Neural progenitor cell (in vitro differentiated cells): ENCODE measurements around the gene BLOC1S4. TPM values are rescaled to one million over a fixed set of nuclear protein-coding genes. Genes with fewer than 3 reads are reported as not detected.
"Not testable (repeated sequence)": the region's sequence is repeated elsewhere in the genome, so short reads cannot be mapped to it uniquely, and the experiment has no call there.

ENCODE experiments used
- DNase-seq: peaks from one replicate; pipeline ENCODE4 v3.0.0-alpha.2; 2016; ENCODE audit warnings: low spot score
- H2AFZ ChIP-seq: fragments of 200-600 bp; sonication (generic); replicated peaks from 2 replicates; pipeline ENCODE4 v1.6.1; 2016; ENCODE audit warnings: antibody characterized with exemption
- H3F3A ChIP-seq: fragments of 200-600 bp; sonication (generic); 2 replicates; pipeline ENCODE4 v1.6.1; 2016; ENCODE audit warnings: antibody characterized with exemption, low read depth
- H3K27ac ChIP-seq: fragments of 200-600 bp; sonication (generic); 2 replicates; pipeline ENCODE4 v1.5.1; 2016; ENCODE audit warnings: mild to moderate bottlenecking
- H3K27me3 ChIP-seq: fragments of 200-600 bp; sonication (generic); 2 replicates; pipeline ENCODE4 v1.6.1; 2016; ENCODE audit warnings: mild to moderate bottlenecking, moderate library complexity
- H3K36me3 ChIP-seq: fragments of 200-600 bp; sonication (generic); 2 replicates; pipeline ENCODE4 v1.5.1; 2016
- H3K4me1 ChIP-seq: fragments of 200-600 bp; sonication (generic); 2 replicates; pipeline ENCODE4 v1.6.1; 2016; ENCODE audit warnings: mixed run types
- H3K4me2 ChIP-seq: fragments of 200-600 bp; sonication (generic); 2 replicates; pipeline ENCODE4 v1.6.1; 2016
- H3K4me3 ChIP-seq: fragments of 200-600 bp; sonication (generic); 2 replicates; pipeline ENCODE4 v1.5.1; 2016
- H3K79me2 ChIP-seq: fragments of 200-600 bp; sonication (generic); 2 replicates; pipeline ENCODE4 v1.6.1; 2016; ENCODE audit warnings: low read depth
- H3K9ac ChIP-seq: fragments of 200-600 bp; sonication (generic); 2 replicates; pipeline ENCODE4 v1.6.1; 2016
- H3K9me3 ChIP-seq: fragments of 200-600 bp; sonication (generic); 2 replicates; pipeline ENCODE4 v1.5.1; 2016; ENCODE audit warnings: low read depth
- H4K20me1 ChIP-seq: fragments of 200-600 bp; sonication (generic); 2 replicates; pipeline ENCODE4 v1.6.1; 2016; ENCODE audit warnings: low read depth
- H3K27ac Mint-ChIP-seq: 3 replicates; pipeline ENCODE4 v1.8.0; 2021; ENCODE audit warnings: mixed read lengths
- H3K27me3 Mint-ChIP-seq: 2 replicates; pipeline ENCODE4 v1.8.0; 2022; ENCODE audit warnings: low read depth, mild to moderate bottlenecking, inconsistent platforms, moderate library complexity, mixed read lengths; ENCODE audit not compliant: insufficient read depth
- H3K36me3 Mint-ChIP-seq: 3 replicates; pipeline ENCODE4 v1.8.0; 2021; ENCODE audit warnings: mixed read lengths
- H3K4me1 Mint-ChIP-seq: 3 replicates; pipeline ENCODE4 v1.8.0; 2021; ENCODE audit warnings: mixed read lengths
- H3K4me3 Mint-ChIP-seq: 3 replicates; pipeline ENCODE4 v1.8.0; 2021; ENCODE audit warnings: mild to moderate bottlenecking, moderate library complexity, mixed read lengths
- H3K9me3 Mint-ChIP-seq: 3 replicates; pipeline ENCODE4 v1.8.0; 2020; ENCODE audit warnings: mixed read lengths
- EZH2 ChIP-seq: fragments of 200-600 bp; sonication (generic); IDR thresholded peaks from 2 replicates; pipeline ENCODE4 v1.6.1; 2017; ENCODE audit warnings: antibody characterized with exemption, mild to moderate bottlenecking, moderate library complexity
- EZH2phosphoT487 ChIP-seq: fragments of 200-600 bp; sonication (generic); IDR thresholded peaks from 2 replicates; pipeline ENCODE4 v1.6.1; 2017; ENCODE audit warnings: antibody characterized with exemption
- total RNA-seq: library from RNA; depleted of rRNA; stranded (reverse); fragments of >200 nt; gene quantifications from 2 replicates; pipeline ENCODE4 v1.2.3, GENCODE V29; 2015; ENCODE audit warnings: low replicate concordance
- TF ChIP-seq, protein P1 (sequence below): fragments of 200-600 bp; sonication (generic); IDR thresholded peaks from 2 replicates; pipeline ENCODE4 v1.5.1; 2017; ENCODE audit warnings: antibody characterized with exemption, mild to moderate bottlenecking

Gene BLOC1S4
- total RNA-seq, 1 donor from 2014 or later: 10.5 TPM

DNA sequence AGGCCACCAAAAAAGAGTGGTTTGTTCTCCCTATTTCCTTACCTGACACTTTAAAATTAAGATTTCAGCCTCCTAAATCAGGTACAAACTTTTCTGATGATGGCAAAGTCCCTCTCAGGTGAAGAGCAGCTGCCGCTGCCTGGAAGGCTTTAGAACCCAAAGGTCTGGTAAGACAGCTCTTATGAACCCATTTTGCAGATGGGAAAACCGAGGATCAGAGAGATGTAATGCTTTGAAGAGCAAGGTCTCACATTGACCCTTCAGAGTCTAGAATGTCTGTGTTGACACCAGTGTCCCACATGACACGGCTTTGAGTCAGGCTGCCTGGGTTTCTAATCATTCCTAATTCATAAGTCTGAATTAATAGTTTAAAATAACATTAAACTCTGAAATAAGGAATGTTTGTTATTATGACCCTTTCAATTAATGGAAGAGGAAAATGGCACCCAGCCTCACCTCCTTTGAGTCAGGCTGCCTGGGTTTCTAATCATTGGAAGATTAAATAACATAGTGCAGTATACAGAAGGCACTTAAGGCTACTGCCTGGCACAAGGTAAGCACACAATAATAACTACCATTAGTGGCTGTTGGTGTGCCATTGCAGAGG lies 38.6 kb downstream of the BLOC1S4 start:
- no peaks in the 10 kb centered on the region for H3K9me3 ChIP-seq
- H3K27me3 ChIP-seq: no peaks in the 10 kb centered on the region
- Mint-ChIP-seq H3K36me3 (no peaks in the 10 kb centered on the region), H3K27me3 (peaks cover 13% of the 10 kb centered on the region), H3K4me1 (peaks cover 17% of the 10 kb centered on the region), H3K4me3 (no peak overlapping the region), H3K27ac (no peak overlapping the region), H3K9me3 (no peaks in the 10 kb centered on the region)
- H3K9ac ChIP-seq: no peak overlapping the region
- no peaks in the 10 kb centered on the region for H3K36me3 ChIP-seq
- no peak overlapping the region for H3K4me3 ChIP-seq
- H3K4me1 ChIP-seq: peaks cover 20% of the 10 kb centered on the region
- TF ChIP-seq EZH2 (no peak), EZH2phosphoT487 (no peak)
- TF ChIP-seq, protein P1, sequence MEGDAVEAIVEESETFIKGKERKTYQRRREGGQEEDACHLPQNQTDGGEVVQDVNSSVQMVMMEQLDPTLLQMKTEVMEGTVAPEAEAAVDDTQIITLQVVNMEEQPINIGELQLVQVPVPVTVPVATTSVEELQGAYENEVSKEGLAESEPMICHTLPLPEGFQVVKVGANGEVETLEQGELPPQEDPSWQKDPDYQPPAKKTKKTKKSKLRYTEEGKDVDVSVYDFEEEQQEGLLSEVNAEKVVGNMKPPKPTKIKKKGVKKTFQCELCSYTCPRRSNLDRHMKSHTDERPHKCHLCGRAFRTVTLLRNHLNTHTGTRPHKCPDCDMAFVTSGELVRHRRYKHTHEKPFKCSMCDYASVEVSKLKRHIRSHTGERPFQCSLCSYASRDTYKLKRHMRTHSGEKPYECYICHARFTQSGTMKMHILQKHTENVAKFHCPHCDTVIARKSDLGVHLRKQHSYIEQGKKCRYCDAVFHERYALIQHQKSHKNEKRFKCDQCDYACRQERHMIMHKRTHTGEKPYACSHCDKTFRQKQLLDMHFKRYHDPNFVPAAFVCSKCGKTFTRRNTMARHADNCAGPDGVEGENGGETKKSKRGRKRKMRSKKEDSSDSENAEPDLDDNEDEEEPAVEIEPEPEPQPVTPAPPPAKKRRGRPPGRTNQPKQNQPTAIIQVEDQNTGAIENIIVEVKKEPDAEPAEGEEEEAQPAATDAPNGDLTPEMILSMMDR: no peak
- H3K27ac ChIP-seq: no peak overlapping the region
- no peaks in the 10 kb centered on the region for H4K20me1 ChIP-seq
- no peak overlapping the region for H2AFZ ChIP-seq
- DNase-seq: no peak
- no peaks in the 10 kb centered on the region for H3K79me2 ChIP-seq
- H3F3A ChIP-seq: peaks cover 14% of the 10 kb centered on the region
- no peak overlapping the region for H3K4me2 ChIP-seq

DNA sequence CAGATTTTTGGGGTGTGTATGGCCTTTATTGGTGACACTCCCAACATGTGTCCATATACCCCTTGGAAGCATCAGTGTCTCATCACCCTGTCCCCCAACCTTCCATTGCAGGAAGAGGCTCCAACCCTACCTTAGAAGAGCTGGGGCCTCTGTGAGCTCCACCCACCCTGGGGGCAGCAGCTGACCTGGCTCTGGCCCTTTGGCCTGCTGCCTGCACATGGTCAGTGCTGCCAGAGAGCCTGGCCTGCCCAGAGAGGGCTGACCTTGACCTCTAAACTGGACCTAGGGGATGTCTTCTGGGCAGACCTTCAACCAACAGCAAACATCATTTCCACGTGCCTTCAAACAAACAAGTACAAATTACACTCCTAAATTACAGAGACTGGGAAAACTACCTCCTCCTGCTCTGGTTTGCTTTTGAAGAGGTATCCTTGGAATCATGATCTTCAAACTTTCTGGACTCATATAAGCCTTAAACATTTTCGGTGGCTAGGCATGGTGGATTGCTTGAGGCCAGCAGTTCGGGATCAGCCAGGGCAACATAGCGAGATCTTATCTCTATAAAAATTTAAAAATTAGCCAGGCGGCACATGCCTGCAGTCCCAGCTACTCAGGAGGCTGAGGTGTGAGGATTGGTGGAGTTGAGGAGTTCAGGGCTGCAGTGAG lies 39.2 kb downstream of the BLOC1S4 start:
- Histone ChIP-seq H3K27ac (no peak overlapping the region), H3K9me3 (no peaks in the 10 kb centered on the region), H4K20me1 (no peaks in the 10 kb centered on the region), H3F3A (peaks cover 14% of the 10 kb centered on the region), H3K4me1 (peaks cover 26% of the 10 kb centered on the region), H3K27me3 (no peaks in the 10 kb centered on the region), H2AFZ (no peak overlapping the region), H3K4me2 (no peak overlapping the region), H3K79me2 (no peaks in the 10 kb centered on the region), H3K4me3 (no peak overlapping the region), H3K9ac (no peak overlapping the region), H3K36me3 (no peaks in the 10 kb centered on the region)
- Mint-ChIP-seq H3K36me3 (no peaks in the 10 kb centered on the region), H3K4me3 (peak overlapping the region; percentile 50), H3K9me3 (no peaks in the 10 kb centered on the region), H3K27ac (no peak overlapping the region), H3K4me1 (peaks cover 18% of the 10 kb centered on the region), H3K27me3 (peaks cover 13% of the 10 kb centered on the region)
- no peak for DNase-seq
- no peak for TF ChIP-seq EZH2phosphoT487
- TF ChIP-seq EZH2: no peak
- TF ChIP-seq, protein P1: no peak

DNA sequence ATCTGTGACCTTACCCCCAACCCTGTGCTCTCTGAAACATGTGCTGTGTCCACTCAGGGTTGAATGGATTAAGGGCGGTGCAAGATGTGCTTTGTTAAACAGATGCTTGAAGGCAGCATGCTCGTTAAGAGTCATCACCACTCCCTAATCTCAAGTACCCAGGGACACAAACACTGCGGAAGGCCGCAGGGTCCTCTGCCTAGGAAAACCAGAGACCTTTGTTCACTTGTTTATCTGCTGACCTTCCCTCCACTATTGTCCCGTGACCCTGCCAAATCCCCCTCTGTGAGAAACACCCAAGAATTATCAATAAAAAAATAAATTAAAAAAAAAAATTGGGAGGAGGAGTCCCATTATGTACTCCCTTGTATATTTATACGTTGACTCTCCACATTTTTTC lies 40.4 kb downstream of the BLOC1S4 start:
- not testable (repeated sequence) for H4K20me1 ChIP-seq, H3K4me3 ChIP-seq, H2AFZ ChIP-seq, H3K4me2 ChIP-seq, H3K9ac ChIP-seq, H3K27me3 ChIP-seq, H3K9me3 Mint-ChIP-seq, H3K9me3 ChIP-seq, H3K27ac Mint-ChIP-seq, H3K27ac ChIP-seq, H3K4me3 Mint-ChIP-seq, H3K36me3 ChIP-seq, H3K79me2 ChIP-seq, H3K36me3 Mint-ChIP-seq, DNase-seq
- Histone ChIP-seq H3F3A (peaks cover 14% of the 10 kb centered on the region), H3K4me1 (peaks cover 26% of the 10 kb centered on the region)
- H3K4me1 Mint-ChIP-seq: peaks cover 24% of the 10 kb centered on the region
- peaks cover 16% of the 10 kb centered on the region for H3K27me3 Mint-ChIP-seq

DNA sequence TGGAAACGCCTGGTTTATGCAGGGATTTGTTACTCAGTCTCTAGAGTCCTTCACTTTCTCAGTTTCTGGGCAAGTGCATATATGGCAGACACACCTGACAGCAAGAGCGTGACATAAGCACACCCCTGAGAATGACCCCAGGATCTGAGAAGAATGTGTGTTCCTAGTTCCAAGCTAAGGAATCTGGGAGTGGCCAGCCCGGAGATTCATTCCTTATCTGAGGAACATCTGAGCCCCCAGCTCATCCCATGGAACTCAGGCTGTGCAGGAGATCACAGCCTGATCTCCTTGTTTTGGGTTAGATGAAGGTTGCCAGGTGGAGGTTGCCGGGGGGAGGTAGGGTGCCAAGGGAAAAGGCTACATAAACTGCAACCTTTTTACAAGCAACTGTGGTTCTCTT lies 42.8 kb downstream of the BLOC1S4 start:
- Histone ChIP-seq H3K79me2 (no peaks in the 10 kb centered on the region), H4K20me1 (no peaks in the 10 kb centered on the region), H3F3A (peaks cover 8% of the 10 kb centered on the region), H3K4me3 (no peak overlapping the region), H3K9me3 (no peaks in the 10 kb centered on the region), H2AFZ (no peak overlapping the region), H3K4me1 (peaks cover 17% of the 10 kb centered on the region), H3K4me2 (no peak overlapping the region), H3K27me3 (no peaks in the 10 kb centered on the region), H3K9ac (no peak overlapping the region), H3K27ac (no peak overlapping the region), H3K36me3 (no peaks in the 10 kb centered on the region)
- no peak for DNase-seq
- no peaks in the 10 kb centered on the region for H3K36me3 Mint-ChIP-seq
- peak overlapping the region; percentile 27 for H3K27ac Mint-ChIP-seq
- H3K27me3 Mint-ChIP-seq: peaks cover 10% of the 10 kb centered on the region
- no peak overlapping the region for H3K4me3 Mint-ChIP-seq
- no peaks in the 10 kb centered on the region for H3K9me3 Mint-ChIP-seq
- H3K4me1 Mint-ChIP-seq: peaks cover 23% of the 10 kb centered on the region
- TF ChIP-seq, protein P1: no peak
- TF ChIP-seq EZH2 (no peak), EZH2phosphoT487 (no peak)
